Gastroesophageal sphincter (tissue), 4 donors: ENCODE measurements around the gene SLC9A5. TPM values are rescaled to one million over a fixed set of nuclear protein-coding genes. Genes with fewer than 3 reads are reported as not detected.

ENCODE experiments used
- ATAC-seq: fragments of 150-250 bp; one replicate; pipeline ENCODE4 v1.9.1; 2016; ENCODE audit warnings: mild to moderate bottlenecking, moderate library complexity
- H3K27ac ChIP-seq, 4 donors: fragments of 200-600 bp; sonication (generic) in 3 of 4; 1 replicate in 3 of 4; 2 replicates in 1 of 4; pipeline ENCODE4 v1.5.1; 2016 to 2019
- H3K27me3 ChIP-seq: fragments of 200-600 bp; sonication (generic); one replicate; pipeline ENCODE4 v1.5.1; 2019
- H3K36me3 ChIP-seq, 2 donors: fragments of 200-600 bp; sonication (generic); one replicate each; pipeline ENCODE4 v1.5.1; 2019; ENCODE audit warnings: control low read depth in 1 of 2
- H3K4me1 ChIP-seq, 3 donors: fragments of 200-600 bp; sonication (generic); 1 replicate in 2 of 3; 2 replicates in 1 of 3; pipeline ENCODE4 v1.5.1; 2016 to 2019; ENCODE audit warnings: control low read depth in 2 of 3
- H3K4me3 ChIP-seq, 2 donors: fragments of 200-600 bp; sonication (generic); one replicate each; pipeline ENCODE4 v1.5.1; 2019; ENCODE audit warnings: mild to moderate bottlenecking in 1 of 2, moderate library complexity in 1 of 2
- H3K9me3 ChIP-seq, 3 donors: fragments of 200-600 bp; sonication (generic); one replicate each; pipeline ENCODE4 v1.5.1; 2017 to 2019; ENCODE audit warnings: control low read depth in 2 of 3
- CTCF ChIP-seq, 4 experiments: fragments of 200-600 bp in 2 of 4; fragments of 450-650 bp in 2 of 4; sonication (generic) in 1 of 4; IDR thresholded peaks; one replicate each; pipeline ENCODE4 v1.5.1; 2017 to 2019; ENCODE audit warnings: antibody characterized with exemption in 4 of 4, mild to moderate bottlenecking in 2 of 4, moderate library complexity in 2 of 4
- EP300 ChIP-seq: sonication (generic); formaldehyde crosslinking; IDR thresholded peaks from one replicate; pipeline ENCODE4 v1.6.1; 2017; ENCODE audit warnings: antibody characterized with exemption, mild to moderate bottlenecking
- POLR2A ChIP-seq, 2 donors: fragments of 450-650 bp; IDR thresholded peaks; one replicate each; pipeline ENCODE4 v1.6.1; 2017; ENCODE audit warnings: antibody characterized with exemption in 2 of 2, mild to moderate bottlenecking in 2 of 2, moderate library complexity in 1 of 2
- POLR2AphosphoS5 ChIP-seq: sonication (generic); formaldehyde crosslinking; IDR thresholded peaks from one replicate; pipeline ENCODE4 v1.6.1; 2017; ENCODE audit warnings: antibody characterized with exemption
- WGBS, 2 donors: methylation state at CpG; one replicate each; pipeline ENCODE4 v1.1.5; 2018; ENCODE audit warnings: low coverage in 1 of 2; 5-methylcytosine and 5-hydroxymethylcytosine counted together
- total RNA-seq, 4 donors: library from RNA; depleted of rRNA; stranded (reverse); fragments of >200 nt; gene quantifications; one replicate each; pipeline ENCODE4 v1.1.0, GENCODE V29; 2016

The SLC9A5 gene
- total RNA-seq, 4 donors from 2014 or later, result 0.13 to 0.93 (median 0.21) TPM

- ATAC-seq, result no peak
- 74 to 78% methylated on average over 2 of the region's 4 CpGs for WGBS, 2 donors
- Histone ChIP-seq H3K9me3 (no peaks in the 10 kb centered on the region), H3K4me3 (no peak overlapping the region), H3K27ac (no peak overlapping the region), H3K4me1 (no peaks in the 10 kb centered on the region), H3K36me3 (no peaks in the 10 kb centered on the region), H3K27me3 (peaks cover 32% of the 10 kb centered on the region)
- TF ChIP-seq POLR2AphosphoS5 (no peak), POLR2A (IDR thresholded peaks at IDR 0.05) (no peak), CTCF (IDR thresholded peaks at IDR 0.05) (no peak), EP300 (no peak)
These were observed 8.8 kb downstream of the SLC9A5 start for GRCh38 chr16:67257486-67258160.

- H3K36me3 ChIP-seq, result no peaks in the 10 kb centered on the region
- no peak overlapping the region for H3K27ac ChIP-seq
- no peaks in the 10 kb centered on the region for H3K4me1 ChIP-seq
- TF ChIP-seq CTCF (IDR thresholded peaks at IDR 0.05) (no peak), POLR2A (IDR thresholded peaks at IDR 0.05) (no peak), POLR2AphosphoS5 (no peak), EP300 (no peak)
- H3K9me3 ChIP-seq, result no peaks in the 10 kb centered on the region
- H3K4me3 ChIP-seq, result no peak overlapping the region
- WGBS, 2 donors, result 63 to 81% methylated on average over 3 to 8 of the region's 11 CpGs
- peaks cover 34% of the 10 kb centered on the region for H3K27me3 ChIP-seq
- no peak for ATAC-seq
These were observed 9.5 kb downstream of the SLC9A5 start for GRCh38 chr16:67258161-67258835.

GRCh38 chr16:67259705-67260104 lies 10.9 kb downstream of the SLC9A5 start:
- no peaks in the 10 kb centered on the region for H3K4me1 ChIP-seq
- WGBS, 2 donors, result no CpG with 5 or more reads among the region's 12 CpGs
- no peak for ATAC-seq
- H3K27me3 ChIP-seq, result peaks cover 34% of the 10 kb centered on the region
- H3K27ac ChIP-seq, result no peak overlapping the region
- TF ChIP-seq POLR2AphosphoS5 (no peak), EP300 (no peak)
- H3K9me3 ChIP-seq, result no peaks in the 10 kb centered on the region
- H3K36me3 ChIP-seq, result no peaks in the 10 kb centered on the region
- no peak overlapping the region for H3K4me3 ChIP-seq

GRCh38 chr16:67260426-67261063 lies 11.8 kb downstream of the SLC9A5 start:
- Histone ChIP-seq H3K9me3 (no peaks in the 10 kb centered on the region), H3K27ac (no peak overlapping the region), H3K27me3 (peaks cover 28% of the 10 kb centered on the region), H3K36me3 (no peaks in the 10 kb centered on the region), H3K4me3 (no peak overlapping the region), H3K4me1 (no peaks in the 10 kb centered on the region)
- no peak for ATAC-seq
- peak in 1 of 4 experiments; percentile 33 for TF ChIP-seq CTCF (IDR thresholded peaks at IDR 0.05)
- TF ChIP-seq POLR2A (IDR thresholded peaks at IDR 0.05), result no peak
- WGBS, 2 donors, result 63 to 82% methylated on average over 2 to 4 of the region's 4 CpGs

GRCh38 chr16:67263201-67263600 lies 14.4 kb downstream of the SLC9A5 start:
- 73 to 86% methylated on average over 3 of the region's 3 CpGs for WGBS, 2 donors
- H3K9me3 ChIP-seq, result no peaks in the 10 kb centered on the region
- H3K27ac ChIP-seq, result no peak overlapping the region
- no peak for TF ChIP-seq CTCF (IDR thresholded peaks at IDR 0.05)
- TF ChIP-seq POLR2AphosphoS5, result no peak
- no peak for TF ChIP-seq POLR2A (IDR thresholded peaks at IDR 0.05)
- TF ChIP-seq EP300, result no peak
- H3K4me1 ChIP-seq, result no peaks in the 10 kb centered on the region
- H3K36me3 ChIP-seq, result no peaks in the 10 kb centered on the region
- peaks cover 38% of the 10 kb centered on the region for H3K27me3 ChIP-seq
- no peak for ATAC-seq
- no peak overlapping the region for H3K4me3 ChIP-seq
